AG04449 (cell line): Measurements from ENCODE around the gene RPL37A.

Experiments
- CTCF ChIA-PET: fragments of 350-600 bp; formaldehyde crosslinking; extraction: SDS; loops from one replicate; lab custom pipeline; 2021; ENCODE audit warnings: antibody characterized with exemption; lab: Yijun Ruan, JAX
- POLR2A ChIA-PET: fragments of 400-600, 350-600 bp; formaldehyde crosslinking; extraction: SDS; loops from one replicate; lab custom pipeline; 2020; ENCODE audit warnings: antibody characterized with exemption, inconsistent platforms; lab: Yijun Ruan, JAX
- DNase-seq: peaks from one replicate; pipeline ENCODE4 v3.0.0-alpha.2; 2010; ENCODE audit warnings: low read depth, low spot score
- H3K4me3 ChIP-seq: 2 replicates; pipeline ENCODE4 v1.5.1; 2011; ENCODE audit warnings: low read depth, mild to moderate bottlenecking, control low read depth, low read length
- TF ChIP-seq, protein P1 (sequence below): IDR thresholded peaks from one replicate; pipeline ENCODE4 v1.5.1; 2011; ENCODE audit warnings: mild to moderate bottlenecking, moderate library complexity, low read length, control low read depth, inconsistent platforms; ENCODE audit not compliant: insufficient read depth; ENCODE audit errors: missing control alignments

The RPL37A gene

DNA sequence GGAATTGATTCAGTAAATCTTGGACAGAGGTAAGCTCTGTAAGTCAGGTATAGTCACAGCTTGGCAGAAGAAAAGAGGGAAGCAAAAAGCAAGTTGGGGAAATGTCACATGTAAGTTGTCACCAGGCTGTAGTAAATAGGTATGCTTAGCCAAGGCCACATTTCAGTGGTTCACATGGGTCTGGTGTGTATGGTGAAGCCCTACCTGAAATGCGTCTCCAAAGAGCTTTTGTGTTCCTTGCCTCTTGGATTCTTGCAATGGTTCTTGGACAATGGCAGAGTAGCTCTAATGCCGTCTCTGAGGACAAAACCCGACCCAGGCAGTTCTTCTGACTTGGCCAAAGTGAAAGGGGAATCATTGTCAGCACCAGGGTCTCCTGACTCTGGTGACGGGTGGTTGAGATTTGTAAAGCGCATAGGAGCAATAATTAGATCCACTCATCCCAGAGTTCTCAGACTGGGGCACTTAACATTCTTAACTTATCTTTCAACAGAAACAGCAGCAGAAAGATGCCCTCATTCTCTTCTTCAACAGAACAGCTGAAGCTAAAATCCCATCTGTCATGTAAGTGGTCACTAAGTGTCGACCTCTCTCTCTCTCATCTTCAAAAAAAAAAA is 34.4 kb upstream of the RPL37A start:
- H3K4me3 ChIP-seq, result no peak overlapping the region
- TF ChIP-seq, protein P1, sequence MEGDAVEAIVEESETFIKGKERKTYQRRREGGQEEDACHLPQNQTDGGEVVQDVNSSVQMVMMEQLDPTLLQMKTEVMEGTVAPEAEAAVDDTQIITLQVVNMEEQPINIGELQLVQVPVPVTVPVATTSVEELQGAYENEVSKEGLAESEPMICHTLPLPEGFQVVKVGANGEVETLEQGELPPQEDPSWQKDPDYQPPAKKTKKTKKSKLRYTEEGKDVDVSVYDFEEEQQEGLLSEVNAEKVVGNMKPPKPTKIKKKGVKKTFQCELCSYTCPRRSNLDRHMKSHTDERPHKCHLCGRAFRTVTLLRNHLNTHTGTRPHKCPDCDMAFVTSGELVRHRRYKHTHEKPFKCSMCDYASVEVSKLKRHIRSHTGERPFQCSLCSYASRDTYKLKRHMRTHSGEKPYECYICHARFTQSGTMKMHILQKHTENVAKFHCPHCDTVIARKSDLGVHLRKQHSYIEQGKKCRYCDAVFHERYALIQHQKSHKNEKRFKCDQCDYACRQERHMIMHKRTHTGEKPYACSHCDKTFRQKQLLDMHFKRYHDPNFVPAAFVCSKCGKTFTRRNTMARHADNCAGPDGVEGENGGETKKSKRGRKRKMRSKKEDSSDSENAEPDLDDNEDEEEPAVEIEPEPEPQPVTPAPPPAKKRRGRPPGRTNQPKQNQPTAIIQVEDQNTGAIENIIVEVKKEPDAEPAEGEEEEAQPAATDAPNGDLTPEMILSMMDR, result no peak
- DNase-seq, result no peak
- ChIA-PET POLR2A (no interaction called here), CTCF (interaction anchor here (1.6 kb wide), 1 partner anchor 13 kb away, joined by 3 read pairs; no protein-coding TSS in a partner anchor)

DNA sequence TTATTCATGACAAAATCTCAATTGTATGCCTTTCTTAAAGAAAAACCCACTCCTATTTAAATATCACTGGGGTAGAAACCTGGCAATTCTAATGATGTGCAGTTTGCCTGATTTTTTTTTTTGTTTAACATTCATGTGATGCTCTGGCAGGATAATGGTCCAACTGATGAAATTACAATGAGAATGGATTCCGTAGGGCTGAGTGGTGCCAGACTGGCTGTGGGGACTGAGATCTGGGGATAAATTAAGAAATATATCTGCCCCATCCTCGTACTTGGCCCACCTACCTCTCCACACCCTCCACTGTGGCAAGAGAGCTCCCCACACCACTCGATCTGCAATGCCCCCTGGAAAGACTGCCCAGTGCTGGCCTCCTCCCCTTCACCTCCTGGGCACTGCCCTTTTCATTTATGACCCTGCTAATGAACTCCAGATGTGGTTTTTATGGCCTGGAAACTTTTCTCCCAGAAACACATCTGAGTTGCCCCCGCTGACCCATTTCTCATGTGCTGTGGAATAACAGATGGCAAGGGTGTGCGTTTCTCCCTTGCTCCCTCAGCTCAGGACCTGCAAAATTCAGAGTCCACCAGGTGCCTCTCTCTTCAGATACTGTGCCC is 33.0 kb upstream of the RPL37A start:
- DNase-seq, result no peak
- H3K4me3 ChIP-seq, result no peak overlapping the region
- TF ChIP-seq, protein P1, result no peak
- ChIA-PET POLR2A (interaction anchor here (0.7 kb wide), 1 partner anchor 197 kb away, joined by 3 read pairs; no protein-coding TSS in a partner anchor), CTCF (interaction anchor here (1.4 kb wide), 1 partner anchor 12 kb away, joined by 4 read pairs; no protein-coding TSS in a partner anchor)

DNA sequence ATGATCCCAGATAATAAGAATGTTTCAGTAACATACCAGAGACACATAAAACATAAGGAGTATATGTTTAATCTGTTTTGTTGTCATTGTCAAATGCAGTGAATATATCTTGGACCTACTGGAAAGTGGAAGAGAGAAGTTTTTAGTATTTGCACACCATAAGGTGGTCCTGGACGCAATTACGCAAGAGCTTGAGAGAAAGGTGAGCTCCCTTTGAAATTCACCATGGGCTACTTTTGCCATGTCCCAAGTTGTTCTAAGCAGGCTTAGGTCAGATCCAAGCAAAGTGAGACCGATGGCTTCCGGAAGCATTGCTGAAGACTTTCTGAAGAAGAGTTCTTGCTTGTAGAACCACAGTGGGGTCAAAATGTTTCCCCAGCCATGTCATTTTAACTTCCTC is 30.8 kb upstream of the RPL37A start:
- H3K4me3 ChIP-seq, result no peak overlapping the region
- ChIA-PET CTCF (no interaction called here), POLR2A (interaction anchor here (0.7 kb wide), 1 partner anchor 19 kb away, joined by 5 read pairs; no protein-coding TSS in a partner anchor)
- TF ChIP-seq, protein P1, result no peak
- no peak for DNase-seq

DNA sequence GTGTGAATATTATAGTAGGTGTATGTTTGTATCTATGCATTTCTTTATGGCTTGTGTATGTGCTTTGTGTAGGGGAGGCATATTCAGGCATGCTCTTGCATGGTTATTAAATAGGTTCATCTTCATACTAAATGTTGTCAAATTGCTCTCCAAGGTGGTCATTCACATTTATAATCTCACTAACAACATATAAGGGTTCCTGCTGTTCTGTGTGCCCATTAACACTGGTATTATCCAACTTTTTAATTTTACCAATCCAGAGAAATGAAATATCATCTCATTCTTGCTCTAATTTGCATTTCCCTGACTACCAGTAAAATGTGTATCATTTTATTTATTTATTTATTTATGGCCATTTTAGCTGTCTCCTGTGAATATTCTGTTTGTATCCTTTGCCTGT is 29.0 kb upstream of the RPL37A start:
- TF ChIP-seq, protein P1, result no peak
- ChIA-PET POLR2A (interaction anchor here (0.6 kb wide), 1 partner anchor 197 kb away, joined by 4 read pairs; no protein-coding TSS in a partner anchor), CTCF (interaction anchor here (1.1 kb wide), 1 partner anchor 355 kb away, joined by 3 read pairs; no protein-coding TSS in a partner anchor)

DNA sequence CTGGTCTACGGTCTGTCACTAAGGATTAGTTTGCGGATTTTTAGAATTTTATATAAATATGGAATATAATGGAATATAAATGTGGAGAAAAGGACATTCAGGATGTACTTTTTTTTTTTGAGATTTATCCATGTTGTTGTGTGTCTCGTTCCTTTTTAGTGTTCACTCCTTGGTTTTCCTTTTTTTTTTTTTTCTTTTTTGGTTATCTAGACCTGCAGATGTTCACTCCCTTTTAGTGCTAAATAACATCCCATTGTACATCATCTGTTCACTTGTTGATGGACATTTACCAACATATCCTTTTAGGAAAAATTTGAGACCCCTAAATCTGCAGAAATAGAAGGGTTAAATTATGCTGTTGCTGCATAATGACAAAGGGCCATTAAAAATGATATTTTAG is 25.5 kb upstream of the RPL37A start:
- POLR2A ChIA-PET, result no interaction called here
- no peak for DNase-seq
- TF ChIP-seq, protein P1, result no peak
- H3K4me3 ChIP-seq, result no peak overlapping the region
- CTCF ChIA-PET, result no interaction called here

More for the DNA sequence above, 29.0 kb upstream of the RPL37A start:
- H3K4me3 ChIP-seq, result no peak overlapping the region
- DNase-seq, result no peak

DNA sequence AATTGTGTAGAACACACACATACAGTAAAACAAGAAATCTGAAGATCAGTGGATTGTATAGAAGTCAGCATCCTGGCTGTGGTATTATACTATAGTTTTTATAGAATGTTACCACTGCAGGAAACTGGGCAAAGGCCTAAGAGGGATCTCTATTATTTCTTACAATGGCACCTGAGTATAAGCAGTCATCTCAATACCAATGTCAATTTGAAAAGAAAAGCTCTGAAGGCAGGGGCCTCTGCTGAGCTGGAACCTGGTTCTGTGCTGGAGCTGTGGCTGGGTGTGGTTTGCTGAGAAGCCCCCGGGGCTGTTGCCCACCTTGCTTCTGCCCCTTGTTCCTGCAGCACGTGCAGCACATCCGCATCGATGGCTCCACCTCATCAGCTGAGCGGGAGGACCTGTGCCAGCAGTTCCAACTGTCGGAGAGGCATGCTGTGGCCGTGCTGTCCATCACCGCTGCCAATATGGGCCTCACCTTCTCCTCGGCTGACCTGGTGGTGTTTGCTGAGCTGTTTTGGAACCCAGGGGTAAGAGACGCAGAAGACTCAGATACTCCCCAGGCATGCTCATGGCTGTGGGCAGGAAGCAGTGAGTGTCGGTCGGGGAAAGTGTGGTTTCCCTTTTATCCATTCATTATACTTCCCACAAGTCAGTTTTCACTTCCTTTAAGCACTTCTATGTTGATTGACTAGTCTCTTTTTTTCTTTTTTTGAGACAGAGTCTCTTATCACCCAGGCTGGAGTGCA is 23.5 kb upstream of the RPL37A start:
- ChIA-PET POLR2A (no interaction called here), CTCF (no interaction called here)
- DNase-seq, result no peak
- H3K4me3 ChIP-seq, result no peak overlapping the region
- TF ChIP-seq, protein P1, result no peak
